ENCODE results near the gene TLCD5.

Gene TLCD5

DNA sequence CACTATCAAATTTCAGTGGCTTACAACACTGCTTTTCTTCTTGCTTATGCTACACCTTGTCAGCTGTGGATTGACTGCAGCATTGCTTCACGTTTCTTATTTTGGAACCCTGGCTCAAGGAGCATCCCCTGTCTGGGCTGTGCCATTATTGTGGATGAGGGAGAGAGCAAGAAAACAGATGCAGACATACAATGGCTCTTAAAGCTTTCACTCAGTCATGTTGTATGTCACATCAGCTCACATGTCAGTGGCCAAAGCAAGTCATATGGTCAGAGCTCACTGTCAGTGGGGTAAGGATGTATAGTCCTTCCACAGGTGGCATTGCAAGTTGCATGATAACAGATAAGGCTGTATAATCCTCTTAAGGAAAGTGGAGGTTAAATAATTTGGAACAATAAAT is 21.1 kb downstream of the TLCD5 start:
- TF ChIP-seq YY1 (IDR thresholded peaks at IDR 0.05; ENCODE audit: insufficient read depth, insufficient read length) (no peak), SUZ12 (IDR thresholded peaks at IDR 0.05; ENCODE audit: extremely low read depth, insufficient read depth, insufficient read length) (no peak), ZNF274 (IDR thresholded peaks at IDR 0.05; ENCODE audit: low read depth, low read length) (no peak)
- H3K9me3 ChIP-seq (ENCODE audit: insufficient read depth, low read length), result no peaks in the 10 kb centered on the region
- DNase-seq (ENCODE audit: low read depth, low spot score), result no peak
- no peaks in the 10 kb centered on the region for H3K27me3 ChIP-seq (ENCODE audit: insufficient read depth, insufficient read length)
- H3K9ac ChIP-seq (ENCODE audit: insufficient read length, low read depth), result no peak overlapping the region
- no peaks in the 10 kb centered on the region for H3K36me3 ChIP-seq (ENCODE audit: insufficient read depth, insufficient read length, low read length)
- no peak overlapping the region for H3K4me3 ChIP-seq (ENCODE audit: insufficient read length, low read depth)
- H3K4me1 ChIP-seq (ENCODE audit: insufficient read depth, insufficient read length), result no peaks in the 10 kb centered on the region

DNA sequence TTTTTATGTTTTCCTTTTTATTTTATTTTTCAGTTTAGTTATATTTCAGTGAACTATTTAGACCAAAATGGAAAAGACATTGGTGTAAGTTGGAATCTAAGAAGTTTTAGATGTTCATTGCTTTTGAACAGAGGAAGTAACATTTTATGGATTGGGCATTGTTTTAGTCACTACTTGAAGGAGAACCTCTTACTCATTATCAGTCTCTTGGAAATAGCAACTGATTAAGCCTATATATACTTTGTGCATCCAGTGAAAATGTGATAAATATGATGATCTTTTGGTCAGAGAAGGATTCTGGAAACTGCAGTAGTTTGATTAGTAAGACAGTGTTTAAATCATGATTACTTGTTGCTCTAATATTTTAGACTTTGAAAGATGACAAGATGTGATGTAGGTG is 25.5 kb downstream of the TLCD5 start:
- H3K4me1 ChIP-seq (ENCODE audit: insufficient read depth, insufficient read length), result no peaks in the 10 kb centered on the region
- no peaks in the 10 kb centered on the region for H3K27me3 ChIP-seq (ENCODE audit: insufficient read depth, insufficient read length)
- H3K9ac ChIP-seq (ENCODE audit: insufficient read length, low read depth), result no peak overlapping the region
- no peak for TF ChIP-seq SUZ12 (IDR thresholded peaks at IDR 0.05; ENCODE audit: extremely low read depth, insufficient read depth, insufficient read length)
- TF ChIP-seq YY1 (IDR thresholded peaks at IDR 0.05; ENCODE audit: insufficient read depth, insufficient read length), result no peak
- no peak for TF ChIP-seq ZNF274 (IDR thresholded peaks at IDR 0.05; ENCODE audit: low read depth, low read length)
- H3K4me3 ChIP-seq (ENCODE audit: insufficient read length, low read depth), result no peak overlapping the region
- DNase-seq (ENCODE audit: low read depth, low spot score), result no peak
- H3K9me3 ChIP-seq (ENCODE audit: insufficient read depth, low read length), result no peaks in the 10 kb centered on the region
- no peaks in the 10 kb centered on the region for H3K36me3 ChIP-seq (ENCODE audit: insufficient read depth, insufficient read length, low read length)

DNA sequence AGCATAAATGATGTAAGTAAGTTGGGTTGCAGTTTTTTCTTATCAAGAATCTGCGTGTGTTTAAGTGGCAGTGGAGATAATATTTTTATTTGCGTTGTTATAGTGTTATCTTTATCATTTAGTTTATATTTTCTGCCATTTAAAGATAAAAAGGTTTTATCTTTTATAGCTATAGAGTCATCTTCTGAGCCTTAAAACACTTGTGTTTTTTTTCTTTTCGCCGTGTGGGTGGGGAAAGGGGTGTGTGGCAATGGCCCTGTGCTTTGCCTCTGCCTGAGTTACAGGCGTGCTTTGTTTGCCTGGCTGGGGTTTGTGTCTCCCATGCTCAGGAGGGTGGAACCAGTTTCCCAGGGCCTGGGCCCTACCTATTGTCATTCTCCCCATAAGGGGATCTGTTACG is 27.3 kb downstream of the TLCD5 start:
- H3K27me3 ChIP-seq (ENCODE audit: insufficient read depth, insufficient read length), result no peaks in the 10 kb centered on the region
- no peak for TF ChIP-seq ZNF274 (IDR thresholded peaks at IDR 0.05; ENCODE audit: low read depth, low read length)
- no peak for TF ChIP-seq YY1 (IDR thresholded peaks at IDR 0.05; ENCODE audit: insufficient read depth, insufficient read length)
- TF ChIP-seq SUZ12 (IDR thresholded peaks at IDR 0.05; ENCODE audit: extremely low read depth, insufficient read depth, insufficient read length), result no peak

DNA sequence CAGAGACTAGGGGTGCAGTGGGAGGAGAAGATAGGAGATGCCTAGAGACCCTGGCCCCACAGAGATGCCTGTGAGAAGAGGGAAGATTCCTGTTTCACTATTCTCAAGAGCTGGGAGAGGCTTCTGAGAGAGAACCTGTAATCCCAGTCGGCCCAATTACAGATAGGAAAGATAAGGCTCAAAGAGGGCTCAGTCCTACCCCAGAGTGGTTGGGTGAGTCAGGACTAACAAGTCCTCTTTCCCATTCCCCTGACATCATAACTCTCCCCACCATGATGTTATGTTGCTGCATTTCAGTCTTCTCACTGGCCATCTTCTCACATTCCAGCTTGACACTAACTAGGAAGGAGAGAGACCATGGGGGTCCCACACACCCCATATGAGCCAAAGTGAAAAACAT is 29.0 kb downstream of the TLCD5 start:
- H3K9me3 ChIP-seq (ENCODE audit: insufficient read depth, low read length), result no peaks in the 10 kb centered on the region
- H3K9ac ChIP-seq (ENCODE audit: insufficient read length, low read depth), result no peak overlapping the region
- no peaks in the 10 kb centered on the region for H3K36me3 ChIP-seq (ENCODE audit: insufficient read depth, insufficient read length, low read length)
- H3K4me1 ChIP-seq (ENCODE audit: insufficient read depth, insufficient read length), result no peaks in the 10 kb centered on the region
- H3K27me3 ChIP-seq (ENCODE audit: insufficient read depth, insufficient read length), result no peaks in the 10 kb centered on the region
- H3K4me3 ChIP-seq (ENCODE audit: insufficient read length, low read depth), result no peak overlapping the region
- TF ChIP-seq YY1 (IDR thresholded peaks at IDR 0.05; ENCODE audit: insufficient read depth, insufficient read length) (no peak), ZNF274 (IDR thresholded peaks at IDR 0.05; ENCODE audit: low read depth, low read length) (no peak), SUZ12 (IDR thresholded peaks at IDR 0.05; ENCODE audit: extremely low read depth, insufficient read depth, insufficient read length) (no peak)
- no peak for DNase-seq (ENCODE audit: low read depth, low spot score)

More for the DNA sequence above, 27.3 kb downstream of the TLCD5 start:
- DNase-seq (ENCODE audit: low read depth, low spot score), result no peak
- H3K9me3 ChIP-seq (ENCODE audit: insufficient read depth, low read length), result no peaks in the 10 kb centered on the region
- no peaks in the 10 kb centered on the region for H3K4me1 ChIP-seq (ENCODE audit: insufficient read depth, insufficient read length)
- H3K4me3 ChIP-seq (ENCODE audit: insufficient read length, low read depth), result no peak overlapping the region
- H3K9ac ChIP-seq (ENCODE audit: insufficient read length, low read depth), result no peak overlapping the region
- H3K36me3 ChIP-seq (ENCODE audit: insufficient read depth, insufficient read length, low read length), result no peaks in the 10 kb centered on the region

DNA sequence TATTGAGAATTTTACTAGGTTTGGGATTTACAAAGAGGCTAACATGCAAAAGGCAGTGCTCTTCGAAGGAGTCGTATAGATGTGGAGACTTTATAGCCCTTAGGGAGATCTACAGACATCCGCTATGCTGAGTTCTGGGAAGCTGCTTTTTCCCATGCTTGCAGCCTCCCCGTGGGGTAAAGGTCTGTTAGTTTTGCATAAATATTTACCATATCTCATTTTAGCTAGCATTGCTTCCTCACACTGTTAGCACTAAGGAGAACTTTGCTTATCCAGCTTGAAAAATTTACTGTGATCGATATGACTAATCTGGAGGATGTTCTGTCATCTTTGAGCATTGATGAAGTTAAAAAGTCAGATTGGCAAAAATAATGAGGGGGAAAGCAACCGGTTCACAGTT is 29.7 kb downstream of the TLCD5 start:
- TF ChIP-seq YY1 (IDR thresholded peaks at IDR 0.05; ENCODE audit: insufficient read depth, insufficient read length), result no peak
- no peak for TF ChIP-seq SUZ12 (IDR thresholded peaks at IDR 0.05; ENCODE audit: extremely low read depth, insufficient read depth, insufficient read length)
- TF ChIP-seq ZNF274 (IDR thresholded peaks at IDR 0.05; ENCODE audit: low read depth, low read length), result no peak
- DNase-seq (ENCODE audit: low read depth, low spot score), result no peak
- no peak overlapping the region for H3K4me3 ChIP-seq (ENCODE audit: insufficient read length, low read depth)
- H3K36me3 ChIP-seq (ENCODE audit: insufficient read depth, insufficient read length, low read length), result no peaks in the 10 kb centered on the region
- no peaks in the 10 kb centered on the region for H3K4me1 ChIP-seq (ENCODE audit: insufficient read depth, insufficient read length)
- H3K9ac ChIP-seq (ENCODE audit: insufficient read length, low read depth), result no peak overlapping the region
- no peaks in the 10 kb centered on the region for H3K27me3 ChIP-seq (ENCODE audit: insufficient read depth, insufficient read length)
- no peaks in the 10 kb centered on the region for H3K9me3 ChIP-seq (ENCODE audit: insufficient read depth, low read length)

DNA sequence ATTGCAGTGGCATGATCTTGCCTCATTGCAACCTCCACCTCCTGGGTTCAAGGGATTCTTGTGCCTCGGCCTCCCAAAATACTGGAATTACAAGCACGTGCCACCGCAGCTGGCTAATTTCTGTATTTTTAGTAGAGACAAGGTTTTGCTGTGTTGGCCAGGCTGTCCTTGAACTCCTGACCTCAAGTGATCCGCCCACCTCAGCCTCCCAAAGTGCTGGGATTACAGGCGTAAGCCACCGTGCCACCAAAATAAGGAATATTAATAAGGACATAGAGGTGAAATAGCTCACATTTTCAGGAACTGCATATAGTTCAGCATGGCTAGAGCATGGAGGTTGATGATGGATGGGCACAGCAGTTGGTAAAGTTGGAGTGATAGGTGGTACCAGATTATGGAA is 32.5 kb downstream of the TLCD5 start:
- Histone ChIP-seq H3K4me1 (ENCODE audit: insufficient read depth, insufficient read length) (no peaks in the 10 kb centered on the region), H3K27me3 (ENCODE audit: insufficient read depth, insufficient read length) (no peaks in the 10 kb centered on the region), H3K9me3 (ENCODE audit: insufficient read depth, low read length) (no peaks in the 10 kb centered on the region), H3K9ac (ENCODE audit: insufficient read length, low read depth) (no peak overlapping the region), H3K4me3 (ENCODE audit: insufficient read length, low read depth) (no peak overlapping the region), H3K36me3 (ENCODE audit: insufficient read depth, insufficient read length, low read length) (no peaks in the 10 kb centered on the region)
- TF ChIP-seq SUZ12 (IDR thresholded peaks at IDR 0.05; ENCODE audit: extremely low read depth, insufficient read depth, insufficient read length), result no peak
- TF ChIP-seq ZNF274 (IDR thresholded peaks at IDR 0.05; ENCODE audit: low read depth, low read length), result no peak
- TF ChIP-seq YY1 (IDR thresholded peaks at IDR 0.05; ENCODE audit: insufficient read depth, insufficient read length), result no peak
- no peak for DNase-seq (ENCODE audit: low read depth, low spot score)

DNA sequence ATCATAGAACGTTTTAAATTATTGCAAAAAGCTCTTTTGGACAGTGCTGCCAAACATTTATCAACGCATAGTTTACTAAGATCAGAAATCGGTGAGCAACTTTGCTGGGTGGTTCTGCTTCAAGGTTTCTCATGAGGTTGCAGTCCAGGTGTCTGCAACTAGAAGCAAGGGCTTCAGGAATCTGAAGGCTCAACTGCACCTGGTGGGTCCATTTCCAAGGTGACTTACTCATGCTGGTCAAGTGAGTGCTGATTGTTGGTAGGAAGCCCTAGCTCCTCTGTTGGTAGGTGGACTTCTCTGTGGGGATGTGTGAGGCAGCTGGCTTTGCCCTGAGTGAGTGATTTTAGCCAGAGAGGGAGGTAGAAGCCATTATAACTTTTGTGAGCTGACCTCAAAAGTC is 33.6 kb downstream of the TLCD5 start:
- H3K27me3 ChIP-seq (ENCODE audit: insufficient read depth, insufficient read length), result no peaks in the 10 kb centered on the region
- DNase-seq (ENCODE audit: low read depth, low spot score), result no peak

More for the DNA sequence above, 33.6 kb downstream of the TLCD5 start:
- H3K36me3 ChIP-seq (ENCODE audit: insufficient read depth, insufficient read length, low read length), result no peaks in the 10 kb centered on the region
- no peak overlapping the region for H3K4me3 ChIP-seq (ENCODE audit: insufficient read length, low read depth)
- no peaks in the 10 kb centered on the region for H3K4me1 ChIP-seq (ENCODE audit: insufficient read depth, insufficient read length)
- no peak overlapping the region for H3K9ac ChIP-seq (ENCODE audit: insufficient read length, low read depth)
- TF ChIP-seq ZNF274 (IDR thresholded peaks at IDR 0.05; ENCODE audit: low read depth, low read length), result no peak
- no peak for TF ChIP-seq SUZ12 (IDR thresholded peaks at IDR 0.05; ENCODE audit: extremely low read depth, insufficient read depth, insufficient read length)
- no peak for TF ChIP-seq YY1 (IDR thresholded peaks at IDR 0.05; ENCODE audit: insufficient read depth, insufficient read length)
- H3K9me3 ChIP-seq (ENCODE audit: insufficient read depth, low read length), result no peaks in the 10 kb centered on the region

All from NT2/D1 (cell line).